Ammon's horn (tissue), 1 donor: ENCODE data around the gene NHEJ1.
"Not testable (repeated sequence)": the region's sequence is repeated elsewhere in the genome, so short reads cannot be mapped to it uniquely, and the experiment has no call there.

Experiments
- DNase-seq: peaks from one replicate; pipeline ENCODE4 v3.0.0-alpha.2; 2016; ENCODE audit warnings: low spot score

NHEJ1 gene

DNA sequence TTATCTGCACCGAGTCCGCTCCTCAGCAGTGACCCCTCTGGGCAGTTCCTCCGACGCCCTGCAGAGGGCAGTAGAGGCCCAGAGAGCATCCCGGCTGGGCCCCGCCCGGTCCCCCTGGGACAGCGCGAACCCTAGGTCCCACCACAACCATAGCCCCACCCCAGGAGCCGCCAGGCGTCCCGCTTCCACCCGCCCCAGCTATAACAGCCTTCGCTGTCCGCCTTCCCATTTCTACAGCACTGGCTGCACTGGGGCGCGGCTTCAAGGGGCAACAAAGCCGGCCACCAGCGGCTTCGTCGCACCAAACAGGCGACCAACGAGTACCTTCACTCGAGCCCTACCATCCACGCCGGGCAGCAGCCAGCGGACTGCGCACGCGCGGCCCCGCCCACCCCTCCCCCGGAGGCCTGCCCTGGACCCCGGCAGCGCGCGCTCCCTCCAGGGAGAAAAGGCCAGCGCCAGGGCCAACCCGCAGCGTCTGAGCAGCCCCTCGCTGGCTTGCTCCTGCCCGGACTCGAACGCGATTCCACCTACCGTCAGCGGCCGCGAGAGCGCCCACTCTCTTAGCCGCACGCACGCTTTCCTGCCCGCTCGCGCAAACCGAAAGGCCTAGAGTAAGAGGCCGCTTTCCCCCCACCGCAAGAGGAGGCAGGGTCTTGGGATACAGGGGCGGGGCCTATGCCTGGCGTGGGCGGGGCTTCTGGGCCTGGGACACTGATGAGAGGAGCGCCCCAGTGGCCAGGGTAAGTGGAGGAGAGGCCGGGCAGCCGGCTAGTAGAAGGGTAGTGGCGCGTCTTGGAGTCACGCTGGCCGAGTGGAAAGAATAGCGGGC is at the start of gene NHEJ1:
Gene NHEJ1 (minus strand): TSS at position 630 of the 832 bp plus-strand sequence. CDS start 2,453 bp downstream, outside the sequence.
- DNase-seq: peak; percentile 96

- no peak for DNase-seq
Measured at GRCh38 chr2:219209236-219210195, 48.9 kb upstream of the NHEJ1 start.

DNA sequence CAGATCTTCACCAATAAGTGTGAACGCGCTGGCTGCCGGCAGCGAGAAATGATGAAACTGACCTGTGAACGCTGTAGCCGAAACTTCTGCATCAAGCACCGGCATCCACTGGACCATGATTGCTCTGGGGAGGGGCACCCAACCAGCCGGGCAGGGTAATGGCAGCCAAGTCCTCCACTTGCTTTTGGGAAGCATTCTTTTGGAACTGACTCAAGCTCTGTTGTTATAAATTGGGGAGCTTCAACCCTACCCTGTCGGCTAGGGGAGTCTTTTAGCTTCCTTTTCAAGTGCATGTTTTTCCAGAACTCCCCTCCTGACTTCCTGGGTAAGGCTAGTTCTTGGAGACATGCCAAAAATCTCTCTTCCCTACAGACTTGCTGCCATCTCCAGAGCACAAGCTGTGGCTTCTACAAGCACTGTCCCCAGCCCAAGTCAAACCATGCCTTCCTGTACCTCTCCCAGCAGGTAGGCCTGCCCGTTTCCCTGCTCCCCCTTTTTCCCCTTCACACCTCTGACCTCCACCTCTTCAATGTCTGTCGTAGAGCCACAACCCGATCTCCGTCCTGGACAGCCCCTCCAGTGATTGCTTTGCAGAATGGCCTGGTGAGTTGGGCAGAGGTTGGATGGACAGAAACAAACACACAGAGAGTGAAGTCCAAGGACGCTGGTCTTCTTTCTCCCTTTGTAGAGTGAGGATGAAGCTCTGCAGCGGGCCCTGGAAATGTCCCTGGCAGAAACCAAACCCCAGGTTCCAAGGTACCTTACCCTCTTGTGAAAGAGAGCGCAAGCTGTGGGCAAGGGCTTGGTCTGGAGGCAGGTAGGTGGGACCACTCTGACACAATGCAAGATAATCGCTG is 47.5 kb upstream of the NHEJ1 start:
- DNase-seq: no peak

GRCh38 chr2:219207134-219207883 is 46.7 kb upstream of the NHEJ1 start:
- no peak for DNase-seq

DNA sequence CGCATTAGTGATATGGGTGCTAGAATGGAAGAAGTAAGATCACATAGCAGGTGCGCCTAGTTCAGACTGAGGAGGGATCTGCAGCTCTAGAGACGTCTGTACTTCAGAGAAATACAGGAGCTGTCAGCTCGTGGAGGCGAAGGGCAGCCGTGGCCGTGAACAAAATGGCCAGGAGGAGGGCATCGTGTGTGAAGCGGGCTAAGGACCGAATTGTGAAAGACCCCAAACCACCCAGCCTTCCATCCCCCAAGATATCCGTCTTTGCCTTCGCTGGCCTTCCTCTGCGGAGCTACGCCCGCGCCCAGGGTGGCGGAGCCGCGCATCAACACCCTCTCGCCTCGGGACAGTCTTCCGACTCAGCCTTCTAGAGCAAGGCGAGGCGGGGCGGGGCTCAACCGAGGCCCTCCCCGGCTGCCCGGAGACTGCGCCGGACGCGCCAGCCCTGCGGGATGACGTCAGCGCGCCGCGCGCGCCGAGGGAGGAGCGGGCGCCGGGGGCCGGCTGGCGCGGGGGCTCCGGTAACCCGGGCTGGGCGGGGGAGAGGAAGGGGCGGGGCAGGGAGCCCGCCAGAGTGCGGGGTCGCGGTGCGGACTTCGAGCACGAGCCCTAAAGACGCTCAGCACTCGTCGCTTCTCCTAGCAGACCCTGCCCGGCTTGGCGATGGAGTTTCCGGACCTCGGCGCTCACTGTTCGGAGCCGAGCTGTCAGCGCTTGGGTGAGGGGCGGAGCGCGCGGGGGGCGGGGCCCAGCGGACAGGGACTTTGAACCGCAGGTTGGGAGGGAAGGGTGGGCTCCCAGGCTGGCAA is 45.9 kb upstream of the NHEJ1 start, which contains the start of gene ZFAND2B:
Gene ZFAND2B (plus strand): TSS at position 455 of the 806 bp plus-strand sequence. CDS start 206 bp downstream, at position 661.
- DNase-seq: peak; percentile 97

DNA sequence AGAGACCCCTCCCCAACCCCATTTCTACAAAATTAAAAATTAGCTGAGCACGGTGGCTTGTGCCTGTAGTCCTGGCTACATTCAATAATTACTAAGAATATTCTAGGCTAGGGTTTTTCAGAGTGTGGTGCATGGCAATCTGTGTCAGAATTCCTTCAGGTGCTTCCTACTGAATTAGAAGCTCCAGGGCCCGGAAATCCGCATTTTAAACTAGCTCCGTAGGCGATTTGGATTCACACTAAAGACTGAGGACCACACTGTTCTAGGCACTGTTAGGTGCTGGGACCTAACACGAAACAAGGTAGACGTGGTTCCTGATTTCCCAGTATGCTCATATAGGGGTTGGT is 45.3 kb upstream of the NHEJ1 start:
- no peak for DNase-seq

GRCh38 chr2:219205165-219205538 is 44.5 kb upstream of the NHEJ1 start:
- DNase-seq: no peak

GRCh38 chr2:219204425-219205164 is 44.0 kb upstream of the NHEJ1 start:
- DNase-seq: no peak

GRCh38 chr2:219201331-219201730 is 40.7 kb upstream of the NHEJ1 start:
- DNase-seq: not testable (repeated sequence)

DNA sequence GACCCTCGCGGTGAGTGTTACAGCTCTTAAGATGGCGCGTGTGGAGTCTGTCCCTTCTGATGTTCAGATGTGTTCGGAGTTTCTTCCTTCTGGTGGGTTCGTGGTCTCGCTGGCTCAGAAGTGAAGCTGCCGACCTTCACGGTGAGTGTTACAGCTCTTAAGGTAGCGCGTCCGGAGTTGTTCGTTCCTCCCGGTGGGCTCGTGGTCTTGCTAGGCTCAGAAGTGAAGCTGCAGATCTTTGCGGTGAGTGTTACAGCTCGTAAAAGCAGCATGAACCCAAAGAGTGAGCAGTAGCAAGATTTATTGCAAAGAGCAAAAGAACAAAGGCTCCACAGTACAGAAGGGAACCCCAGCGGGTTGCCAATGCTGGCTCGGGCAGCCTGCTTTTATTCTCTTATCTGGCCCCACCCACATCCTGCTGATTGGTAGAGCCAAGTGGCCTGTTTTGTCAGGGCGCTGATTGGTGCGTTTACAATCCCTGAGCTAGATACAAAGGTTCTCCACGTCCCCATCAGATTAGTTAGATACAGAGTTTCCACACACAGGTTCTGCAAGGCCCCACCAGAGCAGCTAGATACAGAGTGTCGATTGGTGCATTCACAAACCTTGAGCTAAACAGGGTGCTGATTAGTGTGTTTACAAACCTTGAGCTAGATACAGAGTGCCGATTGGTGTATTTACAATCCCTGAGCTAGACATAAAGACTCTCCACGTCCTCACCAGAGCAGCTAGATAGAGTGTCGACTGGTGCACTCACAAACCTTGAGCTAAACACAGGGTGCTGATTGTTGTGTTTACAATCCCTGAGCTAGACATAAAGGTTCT is 40.1 kb upstream of the NHEJ1 start:
- DNase-seq: not testable (repeated sequence)

- no peak for DNase-seq
Measured at GRCh38 chr2:219199470-219200211, 39.0 kb upstream of the NHEJ1 start.

DNA sequence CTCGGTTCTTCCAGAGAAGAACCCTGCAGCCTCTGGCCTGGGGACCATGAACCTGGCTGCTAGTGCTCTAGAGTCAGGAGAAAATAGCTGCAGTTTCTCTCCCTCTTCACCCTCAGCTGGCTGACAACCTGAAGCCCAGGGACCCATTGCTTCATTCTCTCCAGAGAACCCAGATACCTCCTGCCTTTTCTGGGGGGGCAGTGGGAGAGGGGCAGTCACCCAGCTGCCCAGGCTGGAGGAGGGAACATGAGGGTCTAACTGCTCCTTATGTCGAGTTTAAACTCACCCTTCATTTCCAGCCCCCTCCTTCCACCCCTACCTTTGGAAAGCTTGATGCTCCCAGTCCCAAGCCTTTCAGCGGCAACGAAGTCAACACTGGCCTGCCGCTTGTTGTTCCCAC is 38.4 kb upstream of the NHEJ1 start:
- no peak for DNase-seq

DNA sequence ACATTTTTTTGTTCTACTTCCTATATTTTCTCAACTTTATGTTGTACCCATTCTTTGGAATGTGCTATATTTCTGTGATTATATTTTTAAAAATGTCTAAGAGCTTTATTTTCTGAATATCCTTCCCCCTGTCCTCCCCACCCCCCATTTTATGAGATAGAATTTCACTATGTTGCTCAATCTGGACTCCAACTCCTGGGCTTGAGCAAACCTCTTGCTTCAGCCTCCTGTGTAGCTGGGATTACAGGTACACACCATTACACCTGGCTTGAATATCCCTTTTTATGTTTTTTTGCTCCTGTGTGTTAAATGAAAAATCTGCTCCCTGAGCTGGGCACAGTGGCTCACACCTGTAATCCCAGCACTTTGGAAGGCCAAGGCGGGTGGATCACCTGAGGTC is 36.8 kb upstream of the NHEJ1 start:
- DNase-seq: no peak

DNA sequence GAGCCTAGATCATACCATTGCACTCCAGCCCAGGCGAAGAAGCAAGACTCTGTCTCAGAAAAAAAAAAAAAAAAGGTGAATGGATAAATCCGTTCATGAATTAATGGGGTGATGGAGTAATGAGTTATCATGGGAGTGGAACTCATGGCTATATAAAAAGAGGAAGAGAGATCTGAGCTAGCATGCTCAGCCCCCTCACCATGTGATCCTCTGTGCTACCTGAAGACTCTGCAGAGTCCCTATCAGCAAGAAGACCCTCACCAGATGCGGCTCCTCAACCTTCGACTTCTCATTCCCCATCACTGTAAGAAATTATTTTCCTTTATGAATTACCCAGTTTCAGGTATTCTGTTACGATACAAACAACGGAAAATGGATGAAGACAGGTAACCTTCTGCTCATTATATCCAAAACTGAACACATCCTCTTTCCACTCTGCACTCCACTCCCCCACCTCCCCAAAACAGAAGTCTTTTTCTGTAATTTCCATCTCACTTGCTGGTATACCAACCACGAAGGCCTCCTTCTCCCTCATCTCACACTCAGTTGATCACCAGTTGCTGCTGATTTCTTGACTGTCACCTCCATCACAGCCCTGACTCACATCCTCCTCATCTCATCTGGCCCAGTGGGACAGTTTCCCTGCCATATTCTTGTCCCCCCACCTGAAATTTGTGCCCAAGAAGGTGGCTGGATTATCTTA is 26.3 kb upstream of the NHEJ1 start:
- DNase-seq: no peak

DNA sequence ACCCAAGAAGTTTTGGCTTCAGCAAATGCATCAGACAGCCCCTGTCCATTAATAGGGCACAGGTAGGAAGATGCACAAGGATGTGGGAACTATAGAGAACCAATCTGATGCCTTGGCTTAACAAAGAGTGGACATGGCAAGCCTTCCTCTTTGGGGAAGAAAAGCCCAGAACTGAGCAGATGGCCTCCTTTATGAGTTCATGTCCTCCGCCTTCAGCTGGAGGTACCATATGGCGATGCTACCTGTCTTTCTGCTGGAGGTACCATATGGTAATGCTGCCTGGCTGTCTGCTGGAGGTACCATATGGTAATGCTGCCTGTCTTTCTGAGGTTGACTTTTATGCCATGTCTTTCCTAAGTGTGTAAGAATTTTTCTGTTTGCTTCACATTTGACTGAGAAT is 23.5 kb upstream of the NHEJ1 start:
- no peak for DNase-seq

- no peak for DNase-seq
Measured at GRCh38 chr2:219183151-219183772, 22.6 kb upstream of the NHEJ1 start.
